ENCODE data around the gene PNKP. TPM values are rescaled to one million over a fixed set of nuclear protein-coding genes. Genes with fewer than 3 reads are reported as not detected.

Gene PNKP
- total RNA-seq, 1 experiment from 2014 or later: 90.3 TPM

DNA sequence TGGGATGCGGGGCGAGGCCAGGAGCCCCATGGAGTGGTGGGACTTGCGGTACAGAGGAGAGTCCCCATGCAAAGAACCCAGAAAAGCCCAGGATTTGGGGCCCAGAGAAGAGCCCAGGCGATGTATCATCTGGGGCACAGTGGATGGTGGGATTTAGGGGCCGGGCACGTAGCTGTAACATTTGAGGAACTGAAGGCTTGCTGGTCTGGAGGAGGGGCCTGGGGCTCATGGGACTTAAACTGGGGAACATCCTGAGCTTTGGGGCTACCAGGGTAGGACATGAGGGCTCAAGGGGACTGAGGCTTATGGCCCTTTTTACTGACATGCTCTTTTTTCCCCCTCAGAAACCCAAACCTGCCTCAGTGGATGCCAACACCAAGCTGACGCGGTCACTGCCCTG is 35.8 kb downstream of the PNKP start:
- H3K27me3 Mint-ChIP-seq (ENCODE audit: insufficient read depth, unreplicated experiment): no peaks in the 10 kb centered on the region
- no peak overlapping the region for H3K27ac Mint-ChIP-seq (ENCODE audit: low read depth, unreplicated experiment)
- H3K4me3 Mint-ChIP-seq (ENCODE audit: unreplicated experiment): no peak overlapping the region
- ChIA-PET POLR2A (no interaction called here), CTCF (no interaction called here)
- no peak for DNase-seq (ENCODE audit: unreplicated experiment)
- no peaks in the 10 kb centered on the region for H3K9me3 Mint-ChIP-seq (ENCODE audit: unreplicated experiment)
- no peaks in the 10 kb centered on the region for H3K4me1 Mint-ChIP-seq (ENCODE audit: insufficient read depth, unreplicated experiment)
- TF ChIP-seq, protein P1, sequence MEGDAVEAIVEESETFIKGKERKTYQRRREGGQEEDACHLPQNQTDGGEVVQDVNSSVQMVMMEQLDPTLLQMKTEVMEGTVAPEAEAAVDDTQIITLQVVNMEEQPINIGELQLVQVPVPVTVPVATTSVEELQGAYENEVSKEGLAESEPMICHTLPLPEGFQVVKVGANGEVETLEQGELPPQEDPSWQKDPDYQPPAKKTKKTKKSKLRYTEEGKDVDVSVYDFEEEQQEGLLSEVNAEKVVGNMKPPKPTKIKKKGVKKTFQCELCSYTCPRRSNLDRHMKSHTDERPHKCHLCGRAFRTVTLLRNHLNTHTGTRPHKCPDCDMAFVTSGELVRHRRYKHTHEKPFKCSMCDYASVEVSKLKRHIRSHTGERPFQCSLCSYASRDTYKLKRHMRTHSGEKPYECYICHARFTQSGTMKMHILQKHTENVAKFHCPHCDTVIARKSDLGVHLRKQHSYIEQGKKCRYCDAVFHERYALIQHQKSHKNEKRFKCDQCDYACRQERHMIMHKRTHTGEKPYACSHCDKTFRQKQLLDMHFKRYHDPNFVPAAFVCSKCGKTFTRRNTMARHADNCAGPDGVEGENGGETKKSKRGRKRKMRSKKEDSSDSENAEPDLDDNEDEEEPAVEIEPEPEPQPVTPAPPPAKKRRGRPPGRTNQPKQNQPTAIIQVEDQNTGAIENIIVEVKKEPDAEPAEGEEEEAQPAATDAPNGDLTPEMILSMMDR (IDR thresholded peaks at IDR 0.05; ENCODE audit: unreplicated experiment): no peak
- no TSS peak for BruUV-seq (replicated peaks)
- peaks cover 59% of the 10 kb centered on the region for H3K36me3 Mint-ChIP-seq (ENCODE audit: insufficient read depth, unreplicated experiment)
- intact Hi-C loops (cut with micrococcal nuclease): no loop called here

DNA sequence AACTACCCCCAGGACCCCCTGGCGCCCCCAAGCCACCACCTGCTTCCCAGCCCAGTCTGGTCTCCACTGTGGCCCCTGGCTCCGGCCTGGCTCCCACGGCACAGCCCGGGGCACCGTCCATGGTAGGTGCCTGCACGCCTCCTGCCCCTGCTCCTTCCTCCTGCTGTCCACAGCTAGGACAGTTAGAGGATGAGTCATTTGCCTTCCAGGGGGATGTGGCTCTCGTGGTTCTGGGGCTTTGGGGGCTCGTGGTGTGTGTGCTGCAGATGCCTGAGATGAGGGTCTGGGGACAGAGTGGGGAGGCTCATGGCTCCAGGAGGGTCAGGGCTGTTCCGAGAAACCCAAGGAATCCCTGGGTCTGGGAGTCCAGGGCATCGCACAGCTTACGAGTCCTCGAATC is 36.6 kb downstream of the PNKP start:
- POLR2A ChIA-PET: no interaction called here
- Mint-ChIP-seq H3K36me3 (ENCODE audit: insufficient read depth, unreplicated experiment) (peaks cover 57% of the 10 kb centered on the region), H3K27ac (ENCODE audit: low read depth, unreplicated experiment) (no peak overlapping the region), H3K4me3 (ENCODE audit: unreplicated experiment) (no peak overlapping the region), H3K9me3 (ENCODE audit: unreplicated experiment) (no peaks in the 10 kb centered on the region), H3K4me1 (ENCODE audit: insufficient read depth, unreplicated experiment) (no peaks in the 10 kb centered on the region), H3K27me3 (ENCODE audit: insufficient read depth, unreplicated experiment) (no peaks in the 10 kb centered on the region)
- no TSS peak for BruUV-seq (replicated peaks)
- CTCF ChIA-PET: interaction anchor here (1.1 kb wide), 1 partner anchor 12 kb away, joined by 3 read pairs; no protein-coding TSS in a partner anchor
- intact Hi-C loops (cut with micrococcal nuclease): no loop called here
- TF ChIP-seq, protein P1 (IDR thresholded peaks at IDR 0.05; ENCODE audit: unreplicated experiment): no peak
- no peak for DNase-seq (ENCODE audit: unreplicated experiment)

DNA sequence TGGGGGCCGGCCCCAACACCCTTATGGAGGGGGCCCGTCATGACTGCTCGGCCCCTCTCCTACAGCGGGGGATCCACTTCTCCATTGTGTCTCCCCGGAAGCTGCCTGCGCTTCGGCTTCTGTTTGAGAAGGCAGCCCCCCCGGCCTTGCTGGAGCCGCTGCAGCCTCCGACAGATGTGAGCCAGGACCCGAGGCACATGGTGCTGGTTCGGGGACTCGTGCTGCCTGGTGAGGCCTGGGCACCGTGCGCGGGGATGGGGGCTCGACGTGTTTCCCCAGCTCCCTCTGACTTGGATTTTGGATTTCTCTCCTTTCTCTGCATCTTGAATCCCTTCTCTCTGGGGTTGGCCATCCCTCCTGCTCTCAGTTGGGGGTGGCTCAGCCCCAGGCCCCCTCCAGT is 37.7 kb downstream of the PNKP start:
- POLR2A ChIA-PET: interaction anchor here (0.8 kb wide), 1 partner anchor 64 kb away, joined by 6 read pairs; no protein-coding TSS in a partner anchor
- no TSS peak for BruUV-seq (replicated peaks)
- Mint-ChIP-seq H3K4me3 (ENCODE audit: unreplicated experiment) (no peak overlapping the region), H3K4me1 (ENCODE audit: insufficient read depth, unreplicated experiment) (no peaks in the 10 kb centered on the region), H3K27me3 (ENCODE audit: insufficient read depth, unreplicated experiment) (no peaks in the 10 kb centered on the region), H3K9me3 (ENCODE audit: unreplicated experiment) (no peaks in the 10 kb centered on the region), H3K36me3 (ENCODE audit: insufficient read depth, unreplicated experiment) (peaks cover 47% of the 10 kb centered on the region), H3K27ac (ENCODE audit: low read depth, unreplicated experiment) (no peak overlapping the region)
- intact Hi-C loops (cut with micrococcal nuclease): no loop called here
- CTCF ChIA-PET: interaction anchor here (0.5 to 1.1 kb wide), 2 partner anchors 11 to 32 kb away, joined by 3 read pairs; no protein-coding TSS in a partner anchor
- DNase-seq (ENCODE audit: unreplicated experiment): no peak
- TF ChIP-seq, protein P1 (IDR thresholded peaks at IDR 0.05; ENCODE audit: unreplicated experiment): no peak

DNA sequence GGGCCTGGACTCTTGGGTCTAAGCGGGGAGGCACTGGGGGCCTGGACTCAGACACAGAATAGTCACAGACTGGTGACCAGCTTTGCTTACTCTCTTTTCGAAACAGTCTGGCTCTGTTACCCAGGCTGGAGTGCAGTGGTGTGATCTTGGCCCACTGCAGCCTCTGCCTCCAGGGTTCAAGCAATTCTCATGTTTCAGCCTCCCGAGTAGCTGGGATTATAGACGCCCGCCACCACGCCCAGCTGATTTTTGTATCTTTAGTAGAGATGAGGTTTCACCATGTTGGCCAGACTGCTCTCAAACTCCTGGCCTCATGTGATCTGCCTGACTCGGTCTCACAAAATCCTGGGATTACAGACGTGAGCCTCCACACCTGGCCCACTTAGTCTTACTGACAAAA is 38.2 kb downstream of the PNKP start:
- Mint-ChIP-seq H3K9me3 (ENCODE audit: unreplicated experiment) (no peaks in the 10 kb centered on the region), H3K27ac (ENCODE audit: low read depth, unreplicated experiment) (no peak overlapping the region), H3K4me3 (ENCODE audit: unreplicated experiment) (no peak overlapping the region), H3K27me3 (ENCODE audit: insufficient read depth, unreplicated experiment) (no peaks in the 10 kb centered on the region), H3K4me1 (ENCODE audit: insufficient read depth, unreplicated experiment) (no peaks in the 10 kb centered on the region), H3K36me3 (ENCODE audit: insufficient read depth, unreplicated experiment) (peaks cover 44% of the 10 kb centered on the region)
- no TSS peak for BruUV-seq (replicated peaks)
- no peak for DNase-seq (ENCODE audit: unreplicated experiment)
- TF ChIP-seq, protein P1 (IDR thresholded peaks at IDR 0.05; ENCODE audit: unreplicated experiment): no peak
- intact Hi-C loops (cut with micrococcal nuclease): no loop called here
- CTCF ChIA-PET: no interaction called here
- POLR2A ChIA-PET: interaction anchor here (0.8 kb wide), 1 partner anchor 63 kb away, joined by 6 read pairs; no protein-coding TSS in a partner anchor
